SK-N-MC (cell line): ENCODE results near the gene LRRC10B.

Experiments
- DNase-seq: peaks from one replicate; pipeline ENCODE4 v3.0.0-alpha.2; 2011; ENCODE audit warnings: low read depth, low spot score
- H3K27ac ChIP-seq: fragments of 200-600 bp; sonication (generic); 2 replicates; pipeline ENCODE4 v1.5.1; 2016; ENCODE audit warnings: mixed run types
- H3K36me3 ChIP-seq: fragments of 200-600 bp; sonication (generic); 2 replicates; pipeline ENCODE4 v1.6.1; 2017; ENCODE audit warnings: antibody characterized with exemption, low read length, mixed read lengths; ENCODE audit not compliant: insufficient read depth
- H3K4me3 ChIP-seq: fragments of 200-600 bp; sonication (generic); 2 replicates; pipeline ENCODE4 v1.5.1; 2016
- H3K9ac ChIP-seq: fragments of 200-600 bp; sonication (generic); 2 replicates; pipeline ENCODE4 v1.8.0; 2017; ENCODE audit warnings: mixed run types, mixed read lengths; ENCODE audit not compliant: insufficient read length
- H3K9me3 ChIP-seq: fragments of 200-600 bp; sonication (generic); 2 replicates; pipeline ENCODE4 v1.6.1; 2017; ENCODE audit warnings: low read depth, mild to moderate bottlenecking, antibody characterized with exemption, low read length, moderate library complexity, mixed read lengths
- EZH2 ChIP-seq: fragments of 200-600 bp; sonication (generic); IDR thresholded peaks from one replicate; pipeline ENCODE4 v1.6.1; 2017; ENCODE audit warnings: antibody characterized with exemption
- FOXP2 ChIP-seq: optimal IDR thresholded peaks from 2 replicates; pipeline ENCODE3; 2011; ENCODE audit warnings: mild to moderate bottlenecking, moderate library complexity; ENCODE audit not compliant: insufficient read depth; ENCODE audit errors: extremely low read length, control extremely low read depth
- POLR2AphosphoS5 ChIP-seq: IDR thresholded peaks from 2 replicates; pipeline ENCODE4 v1.6.1; 2012; ENCODE audit warnings: mild to moderate bottlenecking, low read depth, low read length, borderline replicate concordance

Gene LRRC10B

GRCh38 chr11:61531044-61531443 is 22.5 kb downstream of the LRRC10B start:
- Histone ChIP-seq H3K36me3 (no peaks in the 10 kb centered on the region), H3K4me3 (no peak overlapping the region), H3K9ac (no peak overlapping the region), H3K9me3 (no peaks in the 10 kb centered on the region), H3K27ac (no peak overlapping the region)
- TF ChIP-seq FOXP2 (no peak), POLR2AphosphoS5 (no peak), EZH2 (no peak)
- DNase-seq, result no peak

- Histone ChIP-seq H3K9me3 (no peaks in the 10 kb centered on the region), H3K9ac (no peak overlapping the region), H3K4me3 (no peak overlapping the region), H3K36me3 (no peaks in the 10 kb centered on the region), H3K27ac (no peak overlapping the region)
- no peak for DNase-seq
- no peak for TF ChIP-seq FOXP2
- no peak for TF ChIP-seq POLR2AphosphoS5
- no peak for TF ChIP-seq EZH2
These were observed 23.8 kb downstream of the LRRC10B start for GRCh38 chr11:61532134-61533038.

DNA sequence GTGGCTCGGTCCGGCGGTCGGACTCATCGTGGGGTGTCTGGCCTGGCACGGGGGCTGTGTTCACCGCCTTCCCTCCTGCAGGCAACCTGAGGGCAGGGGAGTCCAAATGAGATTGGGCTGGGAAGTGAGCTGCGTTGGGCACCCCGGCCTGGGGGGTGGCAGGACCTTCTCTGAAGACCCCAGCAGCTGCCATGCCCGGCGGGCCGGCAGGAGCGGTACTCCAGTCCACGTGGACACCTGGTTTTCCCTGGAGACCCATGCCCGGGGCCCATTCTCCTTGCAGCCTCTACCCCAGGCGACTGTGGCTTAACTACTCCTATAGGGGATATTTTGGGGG is 24.5 kb downstream of the LRRC10B start:
- Histone ChIP-seq H3K9me3 (no peaks in the 10 kb centered on the region), H3K27ac (no peak overlapping the region), H3K36me3 (no peaks in the 10 kb centered on the region), H3K4me3 (no peak overlapping the region), H3K9ac (no peak overlapping the region)
- TF ChIP-seq EZH2 (no peak), FOXP2 (no peak), POLR2AphosphoS5 (no peak)
- DNase-seq, result no peak

DNA sequence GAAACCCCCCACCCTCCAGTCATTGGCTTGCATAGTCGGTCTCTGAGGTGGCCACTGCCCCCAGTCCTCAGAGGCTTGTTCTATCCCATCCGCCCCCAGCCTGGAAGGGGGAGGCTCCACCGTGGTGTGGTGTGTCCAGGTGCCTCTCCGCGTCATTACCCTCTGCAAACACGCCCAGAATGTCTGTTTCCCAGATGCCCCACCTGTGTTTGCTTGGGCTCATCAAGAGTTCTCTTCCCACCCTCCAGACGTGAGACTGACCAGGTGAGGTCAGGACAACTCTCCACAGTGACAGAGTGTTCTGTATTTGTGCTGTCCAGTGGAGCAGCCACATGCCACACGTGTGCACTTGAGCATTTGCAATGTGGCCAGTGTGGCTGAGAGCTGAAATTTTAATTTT is 24.9 kb downstream of the LRRC10B start:
- TF ChIP-seq FOXP2 (no peak), POLR2AphosphoS5 (no peak), EZH2 (no peak)
- no peak for DNase-seq
- H3K27ac ChIP-seq, result no peak overlapping the region

DNA sequence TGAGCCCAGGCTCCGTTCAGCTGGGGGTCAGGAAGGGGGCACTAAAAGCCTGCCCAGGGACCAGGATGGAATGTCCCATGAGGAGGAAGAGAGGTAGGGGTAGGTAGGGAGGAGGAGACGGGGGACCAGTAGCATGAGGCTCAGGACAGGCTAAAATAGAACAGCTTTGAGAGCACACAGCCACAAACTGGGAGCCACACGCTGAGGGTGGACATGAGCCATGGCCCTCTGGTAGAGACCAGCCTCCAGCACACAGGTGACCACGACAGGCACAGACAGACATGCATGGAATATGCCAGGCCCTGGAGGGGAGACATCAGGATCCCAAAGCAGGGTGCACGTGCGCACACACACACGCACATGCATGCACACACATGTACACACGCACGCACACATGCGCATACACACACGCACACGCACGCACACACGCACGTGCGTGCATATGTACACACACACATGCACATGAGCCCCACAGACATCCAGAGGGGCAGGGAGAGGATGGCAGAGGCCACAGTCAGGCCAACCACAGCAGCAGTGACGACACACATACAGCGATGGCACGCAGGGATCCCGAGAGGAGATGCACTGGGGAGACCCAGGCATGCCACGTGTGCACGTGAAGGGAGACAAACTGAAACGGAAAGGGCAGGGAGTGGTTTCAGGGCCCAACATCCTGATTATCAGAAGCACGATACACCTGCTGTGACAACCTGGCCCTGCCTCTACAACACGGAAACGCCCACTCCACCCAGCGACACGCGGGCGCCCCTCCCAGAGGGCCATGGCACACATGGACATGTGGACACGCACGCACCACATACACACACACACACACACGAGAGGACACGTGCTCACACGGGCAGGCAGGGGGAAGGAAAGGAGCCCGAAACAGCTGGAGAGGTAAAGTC is 25.7 kb downstream of the LRRC10B start:
- Histone ChIP-seq H3K4me3 (no peak overlapping the region), H3K9ac (no peak overlapping the region), H3K9me3 (no peaks in the 10 kb centered on the region), H3K36me3 (no peaks in the 10 kb centered on the region), H3K27ac (no peak overlapping the region)
- TF ChIP-seq FOXP2, result no peak
- no peak for TF ChIP-seq EZH2
- no peak for TF ChIP-seq POLR2AphosphoS5
- no peak for DNase-seq

More for the DNA sequence above, 24.9 kb downstream of the LRRC10B start:
- Histone ChIP-seq H3K4me3 (no peak overlapping the region), H3K9ac (no peak overlapping the region), H3K36me3 (no peaks in the 10 kb centered on the region), H3K9me3 (no peaks in the 10 kb centered on the region)

GRCh38 chr11:61534933-61535839 is 26.6 kb downstream of the LRRC10B start:
- Histone ChIP-seq H3K9ac (no peak overlapping the region), H3K4me3 (no peak overlapping the region), H3K27ac (no peak overlapping the region), H3K9me3 (no peaks in the 10 kb centered on the region), H3K36me3 (no peaks in the 10 kb centered on the region)
- TF ChIP-seq EZH2 (no peak), POLR2AphosphoS5 (no peak), FOXP2 (no peak)
- no peak for DNase-seq

- DNase-seq, result no peak
- H3K9ac ChIP-seq, result no peak overlapping the region
- H3K4me3 ChIP-seq, result no peak overlapping the region
- H3K36me3 ChIP-seq, result no peaks in the 10 kb centered on the region
- H3K27ac ChIP-seq, result no peak overlapping the region
- no peaks in the 10 kb centered on the region for H3K9me3 ChIP-seq
- TF ChIP-seq FOXP2, result no peak
- no peak for TF ChIP-seq POLR2AphosphoS5
- TF ChIP-seq EZH2, result no peak
These were observed 27.6 kb downstream of the LRRC10B start for GRCh38 chr11:61535998-61536675.
